ENCODE results near the gene DPY19L3. TPM values are rescaled to one million over a fixed set of nuclear protein-coding genes. Genes with fewer than 3 reads are reported as not detected.
"Not testable (repeated sequence)": the region's sequence is repeated elsewhere in the genome, so short reads cannot be mapped to it uniquely, and the experiment has no call there.

Gene DPY19L3
- total RNA-seq, 4 donors from 2014 or later, result 12.9 to 34.1 (median 18.5) TPM

GRCh38 chr19:32438751-32439150, 33.2 kb downstream of the DPY19L3 start:
- Histone ChIP-seq H3K4me1 (no peaks in the 10 kb centered on the region), H3K27ac (no peak overlapping the region), H3K9me3 (no peaks in the 10 kb centered on the region), H3K4me3 (no peak overlapping the region), H3K27me3 (no peaks in the 10 kb centered on the region), H3K36me3 (peaks cover 0 to 79% of the 10 kb centered on the region in 2 donors)
- 91 to 92% methylated on average over 2 of the region's 2 CpGs for WGBS, 2 donors (ENCODE audit: low coverage in 1 of 2)
- TF ChIP-seq POLR2A (IDR thresholded peaks at IDR 0.05), result no peak
- no peak for TF ChIP-seq EP300 (IDR thresholded peaks at IDR 0.05)
- TF ChIP-seq POLR2AphosphoS5 (IDR thresholded peaks at IDR 0.05), result no peak
- TF ChIP-seq CTCF (IDR thresholded peaks at IDR 0.05), result no peak
- ATAC-seq, result no peak

- no peaks in the 10 kb centered on the region for H3K27me3 ChIP-seq
- TF ChIP-seq CTCF (IDR thresholded peaks at IDR 0.05) (no peak), POLR2AphosphoS5 (IDR thresholded peaks at IDR 0.05) (no peak), EP300 (IDR thresholded peaks at IDR 0.05) (no peak), POLR2A (IDR thresholded peaks at IDR 0.05) (no peak)
- 70 to 100% methylated on average over 1 of the region's 1 CpG for WGBS, 2 donors (ENCODE audit: low coverage in 1 of 2)
- H3K36me3 ChIP-seq, result peaks cover 0 to 46% of the 10 kb centered on the region in 2 donors
- no peaks in the 10 kb centered on the region for H3K9me3 ChIP-seq
- no peak overlapping the region for H3K4me3 ChIP-seq
- H3K27ac ChIP-seq, result no peak overlapping the region
- no peak for ATAC-seq
- no peaks in the 10 kb centered on the region for H3K4me1 ChIP-seq
These were observed 37.1 kb downstream of the DPY19L3 start for GRCh38 chr19:32442650-32443049.

GRCh38 chr19:32447534-32447933, 42.0 kb downstream of the DPY19L3 start:
- 91 to 98% methylated on average over 5 of the region's 5 CpGs for WGBS, 2 donors (ENCODE audit: low coverage in 1 of 2)

GRCh38 chr19:32448026-32448425, 42.5 kb downstream of the DPY19L3 start:
- TF ChIP-seq CTCF (IDR thresholded peaks at IDR 0.05) (no peak), POLR2AphosphoS5 (IDR thresholded peaks at IDR 0.05) (no peak), POLR2A (IDR thresholded peaks at IDR 0.05) (no peak), EP300 (IDR thresholded peaks at IDR 0.05) (no peak)
- 84 to 86% methylated on average over 6 to 8 of the region's 8 CpGs for WGBS, 2 donors (ENCODE audit: low coverage in 1 of 2)
- Histone ChIP-seq H3K4me1 (no peaks in the 10 kb centered on the region), H3K4me3 (no peak overlapping the region), H3K9me3 (no peaks in the 10 kb centered on the region), H3K36me3 (peaks cover 0 to 20% of the 10 kb centered on the region in 2 donors), H3K27me3 (no peaks in the 10 kb centered on the region), H3K27ac (no peak overlapping the region)
- no peak for ATAC-seq

More at GRCh38 chr19:32447534-32447933, 42.0 kb downstream of the DPY19L3 start:
- H3K4me1 ChIP-seq, H3K27ac ChIP-seq, H3K4me3 ChIP-seq, H3K9me3 ChIP-seq, H3K27me3 ChIP-seq, ATAC-seq: not testable (repeated sequence)
- H3K36me3 ChIP-seq, result peaks cover 0 to 23% of the 10 kb centered on the region in 2 donors

- Histone ChIP-seq H3K9me3 (no peaks in the 10 kb centered on the region), H3K36me3 (peaks cover 0 to 31% of the 10 kb centered on the region in 2 donors), H3K27me3 (no peaks in the 10 kb centered on the region), H3K27ac (no peak overlapping the region), H3K4me3 (no peak overlapping the region), H3K4me1 (no peaks in the 10 kb centered on the region)
- no peak for ATAC-seq
- WGBS, 2 donors (ENCODE audit: low coverage in 1 of 2), result 89 to 94% methylated on average over 4 of the region's 4 CpGs
- TF ChIP-seq POLR2AphosphoS5 (IDR thresholded peaks at IDR 0.05) (no peak), POLR2A (IDR thresholded peaks at IDR 0.05) (no peak), CTCF (IDR thresholded peaks at IDR 0.05) (no peak), EP300 (IDR thresholded peaks at IDR 0.05) (no peak)
These were observed 44.6 kb downstream of the DPY19L3 start for GRCh38 chr19:32450217-32450616.
